Panc1 (cell line): Measurements from ENCODE around the gene BMP8B. TPM values are rescaled to one million over a fixed set of nuclear protein-coding genes. Genes with fewer than 3 reads are reported as not detected.

Source experiments
- ATAC-seq: fragments of 200-7000 bp; cut with Tn5 transposase; 2 replicates; pipeline ENCODE4 v1.9.1; 2020; ENCODE audit warnings: mild to moderate bottlenecking, moderate library complexity
- BruUV-seq: library from RNA; stranded (reverse); fragments of 400-500 nt; replicated peaks from 2 replicates; lab custom pipeline; 2021; lab: Mats Ljungman, UMichigan
- CTCF ChIA-PET: fragments of 300-600 bp; sonication (Branson Sonifier 250); formaldehyde crosslinking; loops from one replicate; lab custom pipeline; 2022; ENCODE audit warnings: antibody characterized with exemption; lab: Charles Lee
- POLR2A ChIA-PET: fragments of 300-600 bp; sonication (Branson Sonifier 250); formaldehyde crosslinking; loops from one replicate; lab custom pipeline; 2022; ENCODE audit warnings: antibody characterized with exemption; lab: Charles Lee
- DNase-seq: peaks from one replicate; pipeline ENCODE4 v3.0.0-alpha.2; 2010; ENCODE audit warnings: low read depth, low spot score
- H3K27ac ChIP-seq: 2 replicates; pipeline ENCODE4 v1.5.1; 2011; ENCODE audit warnings: mild to moderate bottlenecking, low read length, inconsistent platforms
- H3K27me3 ChIP-seq: fragments of 200-500 bp; sonication (Bioruptor generic); 2 replicates; pipeline ENCODE4 v1.6.0; 2014; ENCODE audit warnings: low read length, inconsistent platforms; ENCODE audit not compliant: control insufficient read depth, insufficient read depth
- H3K36me3 ChIP-seq: fragments of 200-500 bp; sonication (Bioruptor generic); 2 replicates; pipeline ENCODE4 v1.5.1; 2014; ENCODE audit warnings: inconsistent platforms, mild to moderate bottlenecking, low read length, moderate library complexity; ENCODE audit not compliant: control insufficient read depth, insufficient read depth
- H3K4me1 ChIP-seq: 2 replicates; pipeline ENCODE4 v1.5.1; 2011; ENCODE audit warnings: inconsistent platforms, mild to moderate bottlenecking, low read length, moderate library complexity; ENCODE audit not compliant: control insufficient read depth, insufficient read depth
- H3K4me3 ChIP-seq, 2 experiments: 2 replicates each; pipeline ENCODE4 v1.5.1; 2011 to 2012; ENCODE audit warnings: low read depth in 2 of 2, low read length in 2 of 2, mild to moderate bottlenecking in 2 of 2, inconsistent platforms in 1 of 2, moderate library complexity in 1 of 2
- H3K9me3 ChIP-seq: fragments of 200-500 bp; sonication (Bioruptor generic); 2 replicates; pipeline ENCODE4 v1.5.1; 2014; ENCODE audit warnings: low read depth, mild to moderate bottlenecking, inconsistent platforms, low read length, moderate library complexity; ENCODE audit not compliant: control insufficient read depth, insufficient read depth
- POLR2AphosphoS5 ChIP-seq: IDR thresholded peaks from 2 replicates; pipeline ENCODE4 v1.6.1; 2012; ENCODE audit warnings: mild to moderate bottlenecking, low read depth, low read length, moderate library complexity
- SIN3A ChIP-seq: IDR thresholded peaks from 2 replicates; pipeline ENCODE4 v1.6.1; 2012; ENCODE audit warnings: low read depth, mild to moderate bottlenecking, low read length, moderate library complexity, borderline replicate concordance; ENCODE audit not compliant: insufficient read depth
- TCF7L2 ChIP-seq: IDR thresholded peaks from 2 replicates; pipeline ENCODE4 v1.6.1; 2011; ENCODE audit warnings: mild to moderate bottlenecking, low read depth, low read length, inconsistent platforms
- in situ Hi-C: cut with HindIII; loops from 2 replicates; pipeline ENCODE4 v1.10.0; 2016; ENCODE audit warnings: low sequenced_read_pairs, low pct_unique_long_range_greater_than_20kb
- intact Hi-C: fragments of 100-400 bp; cut with micrococcal nuclease; formaldehyde crosslinking; loops from one replicate; pipeline ENCODE4 v1.10.0; 2022; ENCODE audit not compliant: unreplicated experiment
- total RNA-seq: library from RNA; stranded (reverse); gene quantifications from one replicate; pipeline ENCODE4 v1.2.1, GENCODE V29; 2021; ENCODE audit not compliant: unreplicated experiment
- TF ChIP-seq, protein P1 (sequence below): fragments of 450-650 bp; IDR thresholded peaks from 2 replicates; pipeline ENCODE4 v1.5.1; 2017; ENCODE audit warnings: mild to moderate bottlenecking
- TF ChIP-seq, protein P2 (sequence below), 2 experiments: IDR thresholded peaks; 2 replicates each; pipeline ENCODE4 v1.6.1; 2011 to 2012; ENCODE audit warnings: low read depth in 2 of 2, control low read depth in 1 of 2, low read length in 1 of 2, mild to moderate bottlenecking in 1 of 2, moderate library complexity in 1 of 2; ENCODE audit not compliant: insufficient read depth in 1 of 2

BMP8B gene
- total RNA-seq, 1 experiment from 2014 or later, result 3.7 TPM

DNA sequence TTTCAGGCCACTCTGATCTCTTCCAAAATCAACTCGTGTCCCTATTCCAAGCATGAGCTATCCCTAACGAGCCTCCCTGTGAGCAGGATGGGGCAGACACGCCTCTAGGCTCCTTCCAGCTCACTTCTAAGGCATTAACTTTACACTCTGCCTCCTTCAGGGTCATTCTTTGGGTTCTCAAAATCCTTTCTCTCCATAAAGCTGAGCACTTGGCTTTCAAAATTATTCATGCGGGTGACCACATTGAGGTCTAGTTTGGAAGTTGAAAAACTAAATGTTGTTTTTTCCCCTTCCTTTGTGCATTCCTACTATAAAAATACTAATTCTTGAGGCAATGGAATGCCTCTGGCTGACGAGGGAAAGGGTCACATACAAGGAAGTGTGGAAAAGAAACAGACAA lies 33.5 kb upstream of the BMP8B start:
- in situ Hi-C loops (no loop called here), intact Hi-C loops (no loop called here)
- POLR2A ChIA-PET, result no interaction called here
- Histone ChIP-seq H3K27me3 (no peaks in the 10 kb centered on the region), H3K36me3 (no peaks in the 10 kb centered on the region), H3K4me3 (no peak overlapping the region), H3K9me3 (no peaks in the 10 kb centered on the region), H3K27ac (no peak overlapping the region), H3K4me1 (no peaks in the 10 kb centered on the region)
- ATAC-seq (no peak), DNase-seq (no peak)
- TF ChIP-seq, protein P1, sequence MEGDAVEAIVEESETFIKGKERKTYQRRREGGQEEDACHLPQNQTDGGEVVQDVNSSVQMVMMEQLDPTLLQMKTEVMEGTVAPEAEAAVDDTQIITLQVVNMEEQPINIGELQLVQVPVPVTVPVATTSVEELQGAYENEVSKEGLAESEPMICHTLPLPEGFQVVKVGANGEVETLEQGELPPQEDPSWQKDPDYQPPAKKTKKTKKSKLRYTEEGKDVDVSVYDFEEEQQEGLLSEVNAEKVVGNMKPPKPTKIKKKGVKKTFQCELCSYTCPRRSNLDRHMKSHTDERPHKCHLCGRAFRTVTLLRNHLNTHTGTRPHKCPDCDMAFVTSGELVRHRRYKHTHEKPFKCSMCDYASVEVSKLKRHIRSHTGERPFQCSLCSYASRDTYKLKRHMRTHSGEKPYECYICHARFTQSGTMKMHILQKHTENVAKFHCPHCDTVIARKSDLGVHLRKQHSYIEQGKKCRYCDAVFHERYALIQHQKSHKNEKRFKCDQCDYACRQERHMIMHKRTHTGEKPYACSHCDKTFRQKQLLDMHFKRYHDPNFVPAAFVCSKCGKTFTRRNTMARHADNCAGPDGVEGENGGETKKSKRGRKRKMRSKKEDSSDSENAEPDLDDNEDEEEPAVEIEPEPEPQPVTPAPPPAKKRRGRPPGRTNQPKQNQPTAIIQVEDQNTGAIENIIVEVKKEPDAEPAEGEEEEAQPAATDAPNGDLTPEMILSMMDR, result no peak
- TF ChIP-seq SIN3A (no peak), POLR2AphosphoS5 (no peak), TCF7L2 (no peak)
- TF ChIP-seq, protein P2, sequence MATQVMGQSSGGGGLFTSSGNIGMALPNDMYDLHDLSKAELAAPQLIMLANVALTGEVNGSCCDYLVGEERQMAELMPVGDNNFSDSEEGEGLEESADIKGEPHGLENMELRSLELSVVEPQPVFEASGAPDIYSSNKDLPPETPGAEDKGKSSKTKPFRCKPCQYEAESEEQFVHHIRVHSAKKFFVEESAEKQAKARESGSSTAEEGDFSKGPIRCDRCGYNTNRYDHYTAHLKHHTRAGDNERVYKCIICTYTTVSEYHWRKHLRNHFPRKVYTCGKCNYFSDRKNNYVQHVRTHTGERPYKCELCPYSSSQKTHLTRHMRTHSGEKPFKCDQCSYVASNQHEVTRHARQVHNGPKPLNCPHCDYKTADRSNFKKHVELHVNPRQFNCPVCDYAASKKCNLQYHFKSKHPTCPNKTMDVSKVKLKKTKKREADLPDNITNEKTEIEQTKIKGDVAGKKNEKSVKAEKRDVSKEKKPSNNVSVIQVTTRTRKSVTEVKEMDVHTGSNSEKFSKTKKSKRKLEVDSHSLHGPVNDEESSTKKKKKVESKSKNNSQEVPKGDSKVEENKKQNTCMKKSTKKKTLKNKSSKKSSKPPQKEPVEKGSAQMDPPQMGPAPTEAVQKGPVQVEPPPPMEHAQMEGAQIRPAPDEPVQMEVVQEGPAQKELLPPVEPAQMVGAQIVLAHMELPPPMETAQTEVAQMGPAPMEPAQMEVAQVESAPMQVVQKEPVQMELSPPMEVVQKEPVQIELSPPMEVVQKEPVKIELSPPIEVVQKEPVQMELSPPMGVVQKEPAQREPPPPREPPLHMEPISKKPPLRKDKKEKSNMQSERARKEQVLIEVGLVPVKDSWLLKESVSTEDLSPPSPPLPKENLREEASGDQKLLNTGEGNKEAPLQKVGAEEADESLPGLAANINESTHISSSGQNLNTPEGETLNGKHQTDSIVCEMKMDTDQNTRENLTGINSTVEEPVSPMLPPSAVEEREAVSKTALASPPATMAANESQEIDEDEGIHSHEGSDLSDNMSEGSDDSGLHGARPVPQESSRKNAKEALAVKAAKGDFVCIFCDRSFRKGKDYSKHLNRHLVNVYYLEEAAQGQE (IDR thresholded peaks at IDR 0.05; ENCODE audit: insufficient read depth in 1 of 2, low read depth in 2 of 2, low read length in 1 of 2), result no peak
- no TSS peak for BruUV-seq
- CTCF ChIA-PET, result interaction anchor here (0.6 to 0.7 kb wide), 2 partner anchors 93 to 151 kb away, joined by 3 read pairs; no protein-coding TSS in a partner anchor

DNA sequence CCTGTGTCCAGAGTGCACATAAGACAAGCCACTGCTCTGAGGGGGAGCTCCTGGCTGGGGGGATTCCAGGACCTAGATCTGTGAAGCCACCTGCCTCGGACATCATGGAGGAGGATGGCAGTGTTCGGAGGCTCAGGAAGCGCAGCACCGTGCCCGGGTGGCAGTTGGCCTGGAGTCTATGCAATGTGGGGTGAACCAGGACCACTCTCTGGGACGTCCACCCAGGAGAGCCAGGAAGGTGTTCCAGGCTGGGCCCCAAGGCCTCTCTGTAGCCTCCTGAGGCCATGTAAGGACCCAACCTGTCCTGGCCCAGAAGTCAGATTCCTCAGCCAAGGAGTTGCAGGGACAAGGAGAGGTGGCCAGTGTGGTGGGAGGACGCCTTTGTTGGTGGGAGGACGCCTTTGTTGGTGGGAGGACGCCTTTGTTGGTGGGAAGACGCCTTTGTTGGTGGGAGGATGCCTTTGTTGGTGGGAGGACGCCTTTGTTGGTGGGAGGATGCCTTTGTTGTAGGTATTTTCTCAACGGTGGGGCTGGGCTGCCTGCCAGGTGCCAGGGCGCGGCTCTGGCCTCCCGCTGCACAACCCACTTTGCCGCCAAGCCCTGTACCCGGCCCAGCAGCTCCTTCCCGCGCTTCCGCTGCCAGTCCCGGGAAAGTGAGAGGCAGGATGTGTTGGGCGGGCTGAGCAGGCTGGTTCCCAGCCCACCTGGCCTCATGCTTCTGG lies 30.6 kb upstream of the BMP8B start:
- Histone ChIP-seq H3K4me1 (no peaks in the 10 kb centered on the region), H3K4me3 (no peak overlapping the region), H3K9me3 (no peaks in the 10 kb centered on the region), H3K27me3 (no peaks in the 10 kb centered on the region), H3K36me3 (no peaks in the 10 kb centered on the region), H3K27ac (no peak overlapping the region)
- no peak for DNase-seq
- in situ Hi-C loops (no loop called here), intact Hi-C loops (loop anchor here (5.0 kb wide), 3 partner anchors 83 to 213 kb away; partner anchors contain the start of gene MYCL)
- no peak for ATAC-seq
- BruUV-seq, result no TSS peak
- TF ChIP-seq POLR2AphosphoS5 (no peak), SIN3A (no peak), TCF7L2 (no peak)
- TF ChIP-seq, protein P2 (IDR thresholded peaks at IDR 0.05; ENCODE audit: insufficient read depth in 1 of 2, low read depth in 2 of 2, low read length in 1 of 2), result no peak
- TF ChIP-seq, protein P1, result no peak
- POLR2A ChIA-PET, result no interaction called here
- CTCF ChIA-PET, result no interaction called here
